Measurements from ENCODE around the gene MMP13. TPM values are rescaled to one million over a fixed set of nuclear protein-coding genes. Genes with fewer than 3 reads are reported as not detected.

MMP13 gene
- polyA plus RNA-seq, 1 donor (not counting 4 experiments of a cell fraction or from before 2014, with no cell fraction given): 0.05 TPM

GRCh38 chr11:102989379-102990047 lies 34.0 kb upstream of the MMP13 start:
- H3K79me2 ChIP-seq (ENCODE audit: control insufficient read depth, insufficient read depth, low read length): no peaks in the 10 kb centered on the region
- no peaks in the 10 kb centered on the region for H4K20me1 ChIP-seq (ENCODE audit: control insufficient read depth, extremely low read depth, insufficient read depth, low read length)
- H3K9ac ChIP-seq (ENCODE audit: control insufficient read depth, extremely low read depth, insufficient read depth, low read length): no peak overlapping the region
- no peak overlapping the region for H3K27ac ChIP-seq (ENCODE audit: control insufficient read depth, insufficient read depth, low read length)
- no peak for TF ChIP-seq CTCF (optimal IDR thresholded peaks at IDR 0.05 in 1 of 3, IDR thresholded peaks at IDR 0.05 in 1 of 3, conservative IDR thresholded peaks at IDR 0.05 in 1 of 3; ENCODE audit: extremely low read depth in 1 of 3, insufficient read depth in 2 of 3, low read length in 3 of 3)
- H3K4me2 ChIP-seq (ENCODE audit: control insufficient read depth, extremely low read depth, insufficient read depth, low read depth, low read length): no peak overlapping the region
- no peaks in the 10 kb centered on the region for H3K9me1 ChIP-seq (ENCODE audit: control insufficient read depth, extremely low read depth, insufficient read depth, low read length)
- H3K9me3 ChIP-seq (ENCODE audit: control insufficient read depth, low read depth, low read length): no peaks in the 10 kb centered on the region
- no peaks in the 10 kb centered on the region for H3K27me3 ChIP-seq (ENCODE audit: control insufficient read depth, extremely low read depth, insufficient read depth, low read length)
- no peak overlapping the region for H3K4me3 ChIP-seq (ENCODE audit: control insufficient read depth in 2 of 3, extremely low read depth in 1 of 3, insufficient read depth in 2 of 3, low read depth in 1 of 3, low read length in 3 of 3)
- H3K4me1 ChIP-seq (ENCODE audit: control insufficient read depth, extremely low read depth, insufficient read depth, low read length): peaks cover 9% of the 10 kb centered on the region
- DNase-seq (ENCODE audit: low read depth, low spot score) (no peak), FAIRE-seq (no peak)
- H3K36me3 ChIP-seq (ENCODE audit: control insufficient read depth in 2 of 2, extremely low read depth in 1 of 2, insufficient read depth in 2 of 2, low read length in 2 of 2): no peaks in the 10 kb centered on the region
- dilution Hi-C loops (cut with MboI; ENCODE audit: extremely low pct_ligation_motif_present, low sequenced_read_pairs): no loop called here
- H2AFZ ChIP-seq (ENCODE audit: control insufficient read depth, low read length): no peak overlapping the region

- TF ChIP-seq CTCF (optimal IDR thresholded peaks at IDR 0.05 in 1 of 3, IDR thresholded peaks at IDR 0.05 in 1 of 3, conservative IDR thresholded peaks at IDR 0.05 in 1 of 3; ENCODE audit: extremely low read depth in 1 of 3, insufficient read depth in 2 of 3, low read length in 3 of 3) (no peak), EZH2 (IDR thresholded peaks at IDR 0.05; ENCODE audit: low read length) (no peak)
Observed at GRCh38 chr11:102986815-102987214, 31.3 kb upstream of the MMP13 start.

More at GRCh38 chr11:102986815-102987214, 31.3 kb upstream of the MMP13 start:
- Histone ChIP-seq H3K27ac (ENCODE audit: control insufficient read depth, insufficient read depth, low read length) (no peak overlapping the region), H3K79me2 (ENCODE audit: control insufficient read depth, insufficient read depth, low read length) (no peaks in the 10 kb centered on the region), H3K27me3 (ENCODE audit: control insufficient read depth, extremely low read depth, insufficient read depth, low read length) (no peaks in the 10 kb centered on the region), H3K4me1 (ENCODE audit: control insufficient read depth, extremely low read depth, insufficient read depth, low read length) (peaks cover 4% of the 10 kb centered on the region), H3K4me3 (ENCODE audit: control insufficient read depth in 2 of 3, extremely low read depth in 1 of 3, insufficient read depth in 2 of 3, low read depth in 1 of 3, low read length in 3 of 3) (no peak overlapping the region), H3K4me2 (ENCODE audit: control insufficient read depth, extremely low read depth, insufficient read depth, low read depth, low read length) (no peak overlapping the region), H3K9ac (ENCODE audit: control insufficient read depth, extremely low read depth, insufficient read depth, low read length) (no peak overlapping the region), H3K9me1 (ENCODE audit: control insufficient read depth, extremely low read depth, insufficient read depth, low read length) (no peaks in the 10 kb centered on the region), H3K9me3 (ENCODE audit: control insufficient read depth, low read depth, low read length) (no peaks in the 10 kb centered on the region), H2AFZ (ENCODE audit: control insufficient read depth, low read length) (no peak overlapping the region), H3K36me3 (ENCODE audit: control insufficient read depth in 2 of 2, extremely low read depth in 1 of 2, insufficient read depth in 2 of 2, low read length in 2 of 2) (no peaks in the 10 kb centered on the region), H4K20me1 (ENCODE audit: control insufficient read depth, extremely low read depth, insufficient read depth, low read length) (no peaks in the 10 kb centered on the region)
- no peak for DNase-seq (ENCODE audit: low read depth, low spot score)
- FAIRE-seq: no peak
- dilution Hi-C loops (cut with MboI; ENCODE audit: extremely low pct_ligation_motif_present, low sequenced_read_pairs): no loop called here

Measured in keratinocyte (primary cell).